DOHH2 (cell line): ENCODE measurements around the gene RAB37.

Source experiments
- CTCF ChIP-seq: fragments of 200-600 bp; sonication (generic); IDR thresholded peaks from one replicate; pipeline ENCODE4 v1.5.1; 2014; ENCODE audit warnings: antibody characterized with exemption, mild to moderate bottlenecking, low read depth, low read length; ENCODE audit not compliant: poor library complexity, severe bottlenecking
- EZH2phosphoT487 ChIP-seq: fragments of 200-600 bp; sonication (generic); IDR thresholded peaks from 2 replicates; pipeline ENCODE4 v1.6.1; 2017; ENCODE audit warnings: borderline replicate concordance, mild to moderate bottlenecking, antibody characterized with exemption, low read length, moderate library complexity, mixed read lengths

GRCh38 chr17:74759941-74760340 lies 22.9 kb downstream of the RAB37 start:
- TF ChIP-seq CTCF (no peak), EZH2phosphoT487 (no peak)
